GM19239 (cell line): ENCODE results near the gene CAPN12.

Experiments
- DNase-seq: peaks from one replicate; pipeline ENCODE4 v3.0.0; 2011; ENCODE audit warnings: low spot score; ENCODE audit not compliant: insufficient read length
- FAIRE-seq: peaks from 2 replicates; lab custom pipeline; 2011; peaks lifted over from hg19 to GRCh38; lab: Jason Lieb, UNC

CAPN12 gene

DNA sequence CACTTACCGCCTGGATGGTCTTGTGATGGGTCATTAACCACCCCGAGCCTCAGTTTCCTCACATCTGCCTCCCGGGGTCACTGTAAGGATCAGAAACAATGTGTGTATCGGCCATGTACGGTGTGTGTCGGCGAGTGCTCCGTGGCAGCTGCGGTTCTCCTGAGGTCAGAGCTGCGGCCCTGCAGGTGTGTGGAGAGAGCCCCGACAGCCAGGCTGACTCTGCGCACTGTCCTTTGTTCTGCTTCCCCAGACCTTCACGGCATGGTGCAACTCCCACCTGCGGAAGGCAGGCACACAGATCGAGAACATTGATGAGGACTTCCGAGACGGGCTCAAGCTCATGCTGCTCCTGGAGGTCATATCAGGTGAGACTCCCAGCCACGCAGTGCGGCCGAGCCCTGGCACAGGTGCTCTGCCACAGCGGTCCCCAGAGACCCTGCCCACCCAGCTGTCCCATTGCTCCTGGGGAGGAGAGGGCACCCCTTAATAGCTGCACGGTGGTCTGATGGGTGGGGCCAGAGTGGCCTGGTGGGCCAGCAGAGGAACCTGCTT, 43.8 kb downstream of the CAPN12 start:
- DNase-seq (no peak), FAIRE-seq (no peak)

DNA sequence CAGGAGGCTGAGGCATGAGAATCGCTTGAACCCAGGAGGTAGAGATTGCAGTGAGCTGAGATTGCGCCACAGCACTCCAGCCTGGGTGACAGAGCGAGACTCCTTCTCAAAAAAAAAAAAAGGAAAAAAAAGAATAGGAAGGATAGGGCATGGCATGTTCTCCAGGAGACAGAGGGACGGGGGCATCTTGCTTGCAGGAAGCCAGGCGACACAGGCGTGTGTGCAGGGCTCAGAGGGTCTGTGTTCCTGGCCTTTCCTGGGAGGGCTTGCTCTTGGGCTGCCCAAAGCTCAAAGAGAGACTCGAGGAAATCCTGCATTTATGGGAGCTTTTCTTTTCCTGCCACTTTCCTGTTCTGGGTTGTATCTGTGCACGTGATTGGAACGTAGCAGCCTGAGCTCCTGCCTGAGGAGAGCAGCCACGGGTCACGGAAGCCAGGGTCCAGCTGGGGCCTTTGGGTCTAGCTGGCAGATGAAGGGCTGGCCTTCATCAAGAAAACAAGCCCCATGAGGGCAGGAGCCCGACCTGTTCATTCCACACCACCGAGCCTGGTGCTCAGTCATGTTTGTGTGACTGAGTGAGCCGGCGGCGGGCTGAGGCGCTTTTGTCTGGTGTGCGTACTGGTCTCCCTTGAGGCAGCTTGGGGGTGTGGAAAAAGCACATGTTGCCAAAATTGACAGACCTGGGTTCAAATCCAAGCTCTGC, 44.5 kb downstream of the CAPN12 start:
- no peak for DNase-seq
- FAIRE-seq = no peak

DNA sequence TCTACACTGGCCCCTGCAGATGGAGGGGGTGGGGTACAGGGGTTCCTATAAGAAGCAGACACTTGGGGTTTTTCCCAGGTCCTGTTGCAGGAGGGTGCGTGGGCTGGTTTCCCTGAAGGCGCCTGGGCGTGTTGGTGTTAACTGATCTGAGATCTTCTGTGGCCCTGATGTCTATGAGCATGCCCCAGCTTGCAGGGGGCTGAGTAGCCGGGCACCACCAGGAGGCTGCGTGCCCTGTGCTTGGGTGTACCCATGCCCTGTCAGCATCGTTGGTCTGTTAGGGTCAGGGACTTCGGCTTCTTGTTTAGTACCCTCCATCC, 45.3 kb downstream of the CAPN12 start:
- no peak for DNase-seq
- no peak for FAIRE-seq

DNA sequence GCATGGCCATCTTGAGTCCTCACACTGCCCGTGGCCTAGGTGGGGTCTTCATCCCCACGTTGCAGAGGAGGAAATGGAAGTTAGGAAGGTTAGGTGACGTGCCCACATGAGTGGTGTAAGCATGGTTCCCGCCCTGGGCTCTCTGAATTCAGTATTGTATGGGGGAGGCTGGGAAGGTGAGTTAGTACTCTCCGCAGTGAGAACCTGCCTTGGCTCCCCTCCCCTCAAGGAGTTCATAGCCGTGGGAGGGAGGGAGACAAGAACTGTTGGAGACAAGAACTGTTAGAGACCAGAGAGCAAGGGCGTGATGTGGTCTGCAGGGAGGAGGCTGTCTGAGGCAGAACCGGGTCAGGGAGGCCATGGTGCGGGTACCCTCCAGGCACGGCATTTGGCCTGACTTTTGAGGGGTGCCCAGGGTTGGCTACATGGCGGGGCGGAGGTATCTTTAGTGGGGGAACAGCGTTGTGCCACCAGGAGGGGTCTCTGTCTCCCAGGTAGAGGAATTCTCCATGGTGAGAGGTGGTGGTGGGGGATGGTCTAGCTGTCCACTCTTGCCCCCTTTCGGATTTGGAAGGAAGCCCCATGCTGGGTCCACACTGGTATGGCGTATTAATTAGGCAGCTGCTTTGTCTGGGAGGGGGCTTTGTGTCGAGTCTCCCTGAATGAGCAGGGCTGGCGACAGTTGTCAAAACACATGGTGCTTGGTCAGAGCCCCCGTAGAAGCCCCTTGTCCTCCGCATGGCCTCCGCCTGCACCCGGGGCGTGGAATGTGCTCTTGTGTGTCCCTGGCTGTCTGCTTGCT, 45.8 kb downstream of the CAPN12 start:
- no peak for DNase-seq
- FAIRE-seq = no peak

DNA sequence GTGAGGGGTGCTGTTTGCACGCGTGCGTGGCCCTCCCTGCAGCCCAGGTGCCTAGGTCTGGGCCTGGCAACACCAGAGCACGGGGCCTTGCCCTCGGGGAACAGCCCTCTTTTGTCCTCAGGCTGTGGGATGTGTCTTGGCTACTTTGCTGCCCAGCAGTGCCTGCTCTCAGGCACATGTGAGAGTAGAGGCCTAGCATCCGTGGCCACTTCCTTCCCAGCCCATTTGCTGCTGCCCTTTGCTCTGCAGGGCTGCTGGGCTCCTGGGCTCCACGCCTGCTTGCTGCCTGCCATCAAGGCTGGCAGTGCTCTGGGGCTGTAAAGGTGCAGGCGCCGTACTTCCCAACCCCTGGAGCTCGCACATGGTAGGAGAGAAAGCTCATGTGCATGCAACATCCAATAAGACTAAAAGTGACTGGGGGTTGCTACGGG, 46.6 kb downstream of the CAPN12 start:
- no peak for FAIRE-seq

DNA sequence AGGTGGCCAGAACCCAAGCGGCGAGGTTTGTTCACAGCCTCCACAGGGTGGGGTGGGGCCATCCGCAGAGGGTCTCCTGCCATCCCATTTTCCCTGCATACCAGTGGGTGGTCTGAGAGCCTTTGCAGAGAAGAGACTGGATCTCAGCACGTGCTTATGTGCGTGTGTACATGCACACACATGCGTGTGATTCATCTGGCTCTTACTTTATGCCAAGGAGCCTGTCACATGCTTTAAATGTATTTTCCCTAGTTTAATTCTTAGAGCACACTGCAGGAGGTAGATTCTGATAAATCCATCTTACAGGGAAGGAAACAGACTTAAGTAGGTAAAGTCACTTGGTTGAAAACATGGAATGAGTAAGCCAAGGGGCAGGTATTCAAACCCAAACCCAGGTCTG, 47.1 kb downstream of the CAPN12 start:
- FAIRE-seq (no peak), DNase-seq (no peak)

More for the DNA sequence above, 46.6 kb downstream of the CAPN12 start:
- no peak for DNase-seq

DNA sequence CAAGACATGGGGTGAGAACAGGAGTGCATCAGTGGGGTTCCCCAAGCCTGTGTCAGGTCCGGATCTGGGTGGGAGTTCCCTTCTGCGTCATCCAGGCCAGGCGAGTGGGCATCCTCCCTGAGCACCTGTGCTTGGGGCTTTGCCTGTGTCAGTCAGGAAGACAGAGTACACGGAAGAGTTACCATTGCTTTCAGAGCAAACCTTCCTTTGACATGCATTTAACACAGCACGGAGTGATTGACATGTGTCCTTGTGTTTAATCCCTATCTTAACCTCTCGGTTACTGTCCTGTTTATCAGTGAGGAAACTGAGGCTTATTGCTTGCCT, 47.6 kb downstream of the CAPN12 start:
- FAIRE-seq (no peak), DNase-seq (no peak)

DNA sequence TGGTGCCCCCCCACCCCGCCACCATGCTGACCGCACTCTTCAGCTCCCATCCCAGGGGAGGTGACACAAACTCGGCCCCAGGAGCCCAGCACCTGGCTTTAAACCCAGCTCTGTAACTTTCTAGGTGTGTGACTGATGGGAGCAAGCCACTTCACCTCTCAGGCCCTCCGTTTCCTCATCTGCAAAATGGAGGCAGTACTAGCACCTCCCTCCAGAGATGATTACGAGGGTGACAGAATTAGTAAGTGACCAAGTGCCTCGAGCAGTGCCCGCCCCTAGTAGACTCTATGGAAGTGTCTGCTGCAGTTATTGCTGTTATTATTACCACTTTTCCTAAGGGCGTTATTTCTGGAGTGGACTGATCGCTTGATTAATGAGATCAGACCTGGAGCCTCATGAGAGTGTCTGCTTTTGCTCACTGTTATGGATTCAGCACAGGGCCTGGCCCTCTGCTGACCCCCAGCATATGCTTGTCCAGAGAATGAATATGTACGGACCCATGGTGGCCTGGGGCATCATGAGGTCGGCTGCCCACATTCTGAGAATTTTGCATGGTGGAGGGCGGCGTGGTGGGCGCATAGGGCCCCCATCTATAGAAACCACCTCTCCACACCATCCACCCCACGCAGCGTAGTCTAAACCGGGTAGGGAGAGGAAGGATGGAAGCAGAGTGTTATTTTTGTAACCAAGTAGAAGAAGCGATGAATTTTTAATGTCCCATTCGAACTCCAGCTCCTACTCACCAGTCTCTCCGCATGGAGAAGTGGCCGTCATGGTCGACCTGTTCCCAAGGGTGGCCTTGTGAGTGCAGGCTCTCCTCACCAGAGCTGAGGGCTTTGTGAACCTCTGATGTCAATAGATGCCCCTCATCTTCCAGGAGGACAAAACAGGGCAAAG, 48.2 kb downstream of the CAPN12 start:
- no peak for FAIRE-seq

DNA sequence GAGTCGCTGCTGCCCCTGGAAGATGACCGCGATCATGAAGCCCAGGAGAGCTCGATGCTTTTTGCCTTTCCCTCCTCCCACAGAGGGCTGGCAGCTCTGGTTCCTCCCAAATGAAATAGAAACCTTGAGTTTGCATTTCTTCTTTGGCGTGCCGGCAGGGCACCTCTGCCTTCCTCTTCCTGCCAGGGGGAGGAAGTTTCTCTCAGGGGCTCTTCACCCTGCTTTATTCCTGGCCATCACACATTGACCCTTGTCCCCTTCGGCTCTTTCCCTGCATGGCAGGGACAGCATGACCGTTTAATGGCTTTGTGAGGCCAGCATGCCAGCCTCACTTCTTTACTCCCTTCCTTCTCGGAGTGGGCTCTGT, 49.0 kb downstream of the CAPN12 start:
- DNase-seq (no peak), FAIRE-seq (peak; percentile 83)

More for the DNA sequence above, 48.2 kb downstream of the CAPN12 start:
- no peak for DNase-seq

DNA sequence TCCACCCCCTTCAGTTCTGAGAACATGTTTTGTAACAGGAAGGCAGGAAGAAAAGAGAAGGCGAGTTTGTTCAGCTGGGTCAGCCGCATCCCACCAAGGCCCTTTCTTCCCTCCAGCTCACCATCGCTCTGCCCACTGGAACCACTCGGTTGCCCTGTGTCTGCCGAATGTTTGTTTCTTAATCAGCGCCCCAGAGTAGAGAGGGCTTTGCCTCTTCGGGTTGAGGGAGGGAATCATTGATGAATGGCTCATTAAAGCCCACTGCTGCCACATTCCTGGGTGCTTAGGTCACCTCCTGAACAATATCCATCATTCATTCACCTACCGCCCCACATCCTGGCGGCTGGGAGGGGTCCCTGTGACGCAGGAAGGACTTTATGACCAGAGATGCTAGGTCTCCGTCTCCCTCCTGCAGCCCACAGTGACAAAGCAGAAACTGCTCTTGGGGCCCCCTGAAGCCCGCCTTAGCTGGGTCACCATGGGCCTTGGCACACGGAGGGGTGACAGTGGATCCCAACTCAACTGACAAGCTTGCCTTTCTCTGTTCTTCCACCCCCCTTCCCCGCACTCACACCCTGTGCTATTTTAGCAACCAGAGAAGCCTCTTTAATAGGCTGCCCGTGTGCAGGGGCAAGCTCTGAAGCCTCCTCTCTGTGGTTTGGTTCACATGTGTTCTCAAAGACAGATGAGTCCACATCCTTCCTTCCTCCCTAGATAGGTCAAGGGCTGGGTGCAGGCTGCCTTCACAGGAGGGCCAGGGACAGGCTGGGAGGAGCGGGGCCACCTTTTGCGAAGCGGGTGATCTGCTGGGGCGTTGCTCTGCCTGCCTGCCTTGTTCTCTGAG, 50.7 kb downstream of the CAPN12 start:
- DNase-seq (peak; percentile 63), FAIRE-seq (peak; percentile 96)

DNA sequence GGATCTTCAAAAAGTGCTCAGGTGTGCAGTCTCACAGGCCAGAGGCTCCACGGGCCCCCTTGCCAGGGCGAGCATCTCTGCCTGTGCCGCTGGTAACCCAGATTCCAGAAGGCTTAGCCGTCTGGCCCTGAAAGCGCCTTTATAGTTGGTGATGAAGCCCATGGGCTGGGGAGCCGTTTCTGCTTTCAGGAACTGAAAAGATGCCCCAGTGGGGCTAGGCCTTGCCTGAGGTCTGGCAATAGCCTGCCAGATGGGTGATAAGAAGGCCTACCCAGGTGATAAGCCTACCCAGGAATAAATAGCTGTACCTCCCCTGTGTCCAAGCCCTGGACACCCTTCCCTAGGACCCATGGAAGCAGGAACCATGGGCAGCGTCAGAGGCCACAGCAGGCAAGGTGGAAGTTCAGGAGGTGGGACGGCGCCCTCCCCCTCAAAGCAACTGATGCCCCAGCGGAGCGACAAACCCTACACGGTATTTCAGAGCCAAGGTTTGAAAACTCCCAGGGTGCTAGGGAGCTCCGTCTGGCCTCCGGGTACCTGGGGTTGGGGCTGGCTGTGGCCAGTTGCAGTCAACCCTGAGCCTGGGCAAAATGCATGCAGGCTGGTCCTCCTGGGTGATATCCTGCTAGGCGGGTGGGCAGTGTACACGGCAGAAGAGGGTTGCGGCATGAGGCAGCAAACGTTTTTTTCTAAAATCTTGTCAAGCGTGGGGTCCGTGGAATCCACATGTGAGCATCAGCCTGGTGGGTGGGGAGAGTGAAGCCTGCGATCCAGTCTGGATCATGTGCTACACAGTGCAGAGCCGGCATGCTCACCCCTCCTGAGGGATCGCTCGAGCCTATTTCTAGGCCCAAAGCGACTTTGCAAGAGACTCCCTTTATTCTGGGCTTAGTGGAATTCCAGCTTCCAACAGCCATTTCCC, 51.6 kb downstream of the CAPN12 start:
- DNase-seq = no peak
- no peak for FAIRE-seq

DNA sequence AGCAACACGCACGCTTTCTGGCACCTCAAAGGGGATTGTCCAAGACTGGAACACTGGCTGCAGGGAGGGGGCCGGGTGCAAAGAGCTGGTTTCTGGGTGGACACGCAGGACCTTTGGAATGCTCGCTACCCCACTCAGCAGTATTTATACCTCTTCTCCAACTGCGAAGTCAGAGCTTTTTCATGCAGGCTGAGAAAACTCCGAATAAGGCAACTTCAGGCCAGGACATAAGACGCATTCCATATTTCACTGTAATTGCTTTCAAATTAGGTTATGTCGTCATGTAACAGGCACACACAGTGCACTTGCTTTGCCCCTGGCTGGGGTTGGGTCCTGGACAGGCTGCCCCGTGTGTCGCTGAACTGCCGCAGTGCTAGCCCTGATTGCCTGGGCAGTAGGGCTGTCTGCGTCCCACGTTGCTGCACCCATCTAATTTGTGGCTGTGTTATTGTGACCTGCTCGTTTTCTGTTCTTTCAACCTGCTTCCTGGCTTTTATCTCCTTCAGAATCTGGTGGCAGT, 52.3 kb downstream of the CAPN12 start:
- DNase-seq = no peak
- no peak for FAIRE-seq

DNA sequence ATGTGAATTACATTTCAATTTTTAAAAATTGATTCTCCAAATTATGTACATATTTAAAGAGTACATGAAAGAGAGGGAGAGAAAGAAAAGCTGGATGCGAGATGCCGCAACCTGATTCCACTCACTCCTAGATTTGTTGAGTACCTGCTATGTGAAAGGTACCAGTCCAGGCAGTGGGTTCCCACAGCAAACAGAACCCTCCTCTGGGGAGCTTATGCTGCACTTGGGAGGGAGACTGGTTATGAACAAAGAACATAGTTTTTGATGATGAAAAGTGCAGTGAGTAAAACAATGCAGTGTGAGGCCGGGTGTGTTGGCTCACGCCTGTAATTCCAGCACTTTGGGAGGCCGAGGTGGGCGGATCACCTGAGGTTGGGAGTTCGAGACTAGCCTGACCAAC, 53.4 kb downstream of the CAPN12 start:
- no peak for DNase-seq
- no peak for FAIRE-seq

DNA sequence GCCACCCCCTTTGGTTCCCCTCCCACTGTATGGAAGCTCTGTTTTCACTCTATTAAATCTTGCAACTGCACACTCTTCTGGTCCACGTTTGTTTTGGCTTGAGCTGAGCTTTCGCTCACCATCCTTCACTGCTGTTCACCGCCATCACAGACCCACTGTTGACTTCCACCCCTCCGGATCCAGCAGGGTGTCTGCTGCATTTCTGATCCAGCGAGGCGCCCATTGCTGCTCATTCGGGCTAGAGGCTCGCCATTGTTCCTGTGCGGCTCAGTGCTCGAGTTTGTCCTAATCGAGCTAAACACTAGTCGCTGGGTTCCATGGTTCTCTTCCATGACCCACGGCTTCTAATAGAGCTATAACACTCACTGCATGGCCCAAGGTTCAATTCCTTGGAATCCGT, 54.1 kb downstream of the CAPN12 start:
- FAIRE-seq (no peak), DNase-seq (no peak)

DNA sequence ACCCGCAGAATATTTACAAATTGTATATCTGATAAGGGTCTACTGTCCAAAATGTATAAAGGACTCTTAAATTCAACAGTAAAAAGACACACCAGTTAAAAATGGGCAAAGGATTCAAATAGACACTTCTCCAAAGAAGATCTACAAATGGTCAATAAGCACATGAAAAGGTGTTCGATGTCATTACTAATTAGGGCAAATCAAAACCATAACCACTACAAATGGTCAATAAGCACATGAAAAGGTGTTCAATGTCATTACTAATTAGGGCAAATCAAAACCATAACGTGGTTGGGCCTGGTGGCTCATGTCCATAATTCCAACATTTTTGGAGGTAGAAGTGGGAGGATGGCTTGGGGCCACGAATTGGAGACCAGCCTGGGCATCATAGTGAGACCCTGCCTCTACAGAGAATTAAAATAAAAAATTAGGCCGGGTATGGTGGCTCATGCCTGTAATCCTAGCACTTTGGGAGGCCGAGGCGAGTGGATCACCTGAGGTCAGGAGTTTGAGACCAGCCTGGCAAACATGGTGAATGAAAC, 56.4 kb downstream of the CAPN12 start:
- DNase-seq (no peak), FAIRE-seq (no peak)

DNA sequence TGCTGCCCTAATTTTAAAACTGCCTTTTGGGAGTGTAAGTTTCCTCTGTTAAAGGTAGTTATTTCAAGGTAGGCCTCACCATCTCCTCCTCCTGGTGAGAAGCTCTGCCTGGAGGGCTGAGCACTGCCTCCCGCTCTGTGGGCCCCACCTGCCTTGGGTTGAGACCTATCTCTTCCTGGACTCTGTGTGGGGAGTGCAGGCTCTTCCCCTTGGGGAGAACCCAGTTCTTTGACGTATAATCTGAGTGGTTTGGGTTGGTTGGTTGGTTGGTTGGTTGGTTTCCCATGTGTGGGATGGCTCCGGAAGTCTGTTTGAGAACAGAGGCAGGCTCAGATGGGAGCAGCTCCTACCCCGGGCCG, 57.8 kb downstream of the CAPN12 start:
- DNase-seq (no peak), FAIRE-seq (no peak)

DNA sequence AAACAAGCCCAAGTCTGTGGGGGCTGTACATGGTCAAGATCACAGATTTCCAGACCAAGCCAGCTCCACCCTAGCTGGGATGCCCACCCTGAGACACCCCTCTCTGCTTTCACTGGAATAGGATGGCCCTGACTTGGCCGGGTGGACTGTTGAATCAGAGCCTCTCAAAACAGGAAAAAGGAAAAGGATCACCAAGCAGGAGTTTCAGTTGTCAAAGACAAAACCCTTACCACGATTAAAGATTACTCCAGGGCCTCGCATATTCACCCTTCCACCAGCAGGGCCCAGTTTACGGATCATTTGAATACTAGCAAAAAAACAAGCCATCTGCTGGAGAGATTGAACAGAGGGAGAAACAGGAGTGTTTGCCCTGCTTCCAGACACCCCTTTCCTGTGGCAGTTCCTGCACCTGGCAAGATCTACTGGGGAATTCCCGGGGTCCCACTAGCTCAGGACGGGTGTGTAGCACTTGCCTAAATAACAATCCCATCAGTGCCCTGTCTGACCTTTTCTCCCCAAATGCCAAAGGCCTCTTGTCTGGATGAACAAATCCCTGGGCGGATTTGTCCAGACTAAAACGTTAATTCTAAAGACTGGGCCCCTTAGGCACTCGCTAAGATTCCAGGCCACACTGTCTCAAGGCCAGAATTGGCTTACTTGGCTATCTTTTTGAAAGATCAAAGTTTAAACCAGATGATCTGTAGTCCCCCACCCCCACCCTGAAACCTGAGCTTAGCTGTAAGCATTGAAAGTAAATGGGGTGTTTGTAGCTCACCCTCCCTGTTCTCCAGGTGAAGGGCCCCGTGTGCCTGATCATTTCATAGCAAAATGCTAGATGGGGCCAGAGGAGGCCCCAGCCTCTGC, 58.4 kb downstream of the CAPN12 start:
- FAIRE-seq (no peak), DNase-seq (no peak)
